Fibroblast of skin of left quadriceps (primary cell): ENCODE results near the gene PEX19.

Experiments
- DNase-seq, 2 experiments: peaks; one replicate each; pipeline ENCODE4 v3.0.0-alpha.2; 2013; ENCODE audit warnings: low read depth in 2 of 2

The PEX19 gene

GRCh38 chr1:160239582-160240299, 45.2 kb downstream of the PEX19 start:
- no peak for DNase-seq

GRCh38 chr1:160238408-160238807, 46.5 kb downstream of the PEX19 start:
- DNase-seq, result no peak

- DNase-seq, result no peak
These were observed 47.4 kb downstream of the PEX19 start for GRCh38 chr1:160237558-160237957.

GRCh38 chr1:160236806-160237205, 48.1 kb downstream of the PEX19 start:
- no peak for DNase-seq

- DNase-seq, result no peak
These were observed 52.0 kb downstream of the PEX19 start for GRCh38 chr1:160232911-160233310.

- no peak for DNase-seq
These were observed 56.5 kb downstream of the PEX19 start for GRCh38 chr1:160228431-160228830.

GRCh38 chr1:160227561-160227960, 57.4 kb downstream of the PEX19 start:
- no peak for DNase-seq

- no peak for DNase-seq
These were observed 57.9 kb downstream of the PEX19 start for GRCh38 chr1:160227034-160227433.
